C4-2B (cell line): Measurements from ENCODE around the gene CBX1.

Experiments used
- H3K27ac ChIP-seq: fragments of 450-650 bp; 2 replicates; pipeline ENCODE4 v1.5.1; 2017
- ZFX ChIP-seq: fragments of 450-650 bp; IDR thresholded peaks from 2 replicates; pipeline ENCODE4 v1.6.1; 2017
- TF ChIP-seq, protein P1 (sequence below): fragments of 450-650 bp; conservative IDR thresholded peaks from 2 replicates; pipeline ENCODE4 v1.5.1; 2017; ENCODE audit warnings: mild to moderate bottlenecking

CBX1 gene

DNA sequence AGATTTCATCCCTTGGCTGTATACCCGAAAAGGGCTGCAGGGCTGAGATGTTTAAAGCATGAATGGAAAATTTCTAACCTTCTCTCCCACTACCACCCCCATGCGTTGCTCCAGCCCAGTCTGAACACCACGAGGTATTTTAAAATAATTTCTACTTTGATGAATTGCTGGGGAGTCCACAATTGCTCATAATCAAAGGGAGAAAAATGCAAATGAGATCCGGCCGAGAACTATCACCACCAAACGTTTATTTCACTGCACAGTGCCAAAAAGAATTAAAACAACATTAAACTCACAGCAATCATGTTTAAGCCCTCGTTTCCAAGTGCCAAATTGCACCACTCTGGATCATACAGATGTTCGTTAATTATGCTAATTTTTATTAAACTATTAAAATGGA is 43.0 kb upstream of the CBX1 start:
- H3K27ac ChIP-seq, result no peak overlapping the region
- TF ChIP-seq ZFX, result no peak
- TF ChIP-seq, protein P1, sequence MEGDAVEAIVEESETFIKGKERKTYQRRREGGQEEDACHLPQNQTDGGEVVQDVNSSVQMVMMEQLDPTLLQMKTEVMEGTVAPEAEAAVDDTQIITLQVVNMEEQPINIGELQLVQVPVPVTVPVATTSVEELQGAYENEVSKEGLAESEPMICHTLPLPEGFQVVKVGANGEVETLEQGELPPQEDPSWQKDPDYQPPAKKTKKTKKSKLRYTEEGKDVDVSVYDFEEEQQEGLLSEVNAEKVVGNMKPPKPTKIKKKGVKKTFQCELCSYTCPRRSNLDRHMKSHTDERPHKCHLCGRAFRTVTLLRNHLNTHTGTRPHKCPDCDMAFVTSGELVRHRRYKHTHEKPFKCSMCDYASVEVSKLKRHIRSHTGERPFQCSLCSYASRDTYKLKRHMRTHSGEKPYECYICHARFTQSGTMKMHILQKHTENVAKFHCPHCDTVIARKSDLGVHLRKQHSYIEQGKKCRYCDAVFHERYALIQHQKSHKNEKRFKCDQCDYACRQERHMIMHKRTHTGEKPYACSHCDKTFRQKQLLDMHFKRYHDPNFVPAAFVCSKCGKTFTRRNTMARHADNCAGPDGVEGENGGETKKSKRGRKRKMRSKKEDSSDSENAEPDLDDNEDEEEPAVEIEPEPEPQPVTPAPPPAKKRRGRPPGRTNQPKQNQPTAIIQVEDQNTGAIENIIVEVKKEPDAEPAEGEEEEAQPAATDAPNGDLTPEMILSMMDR, result no peak

DNA sequence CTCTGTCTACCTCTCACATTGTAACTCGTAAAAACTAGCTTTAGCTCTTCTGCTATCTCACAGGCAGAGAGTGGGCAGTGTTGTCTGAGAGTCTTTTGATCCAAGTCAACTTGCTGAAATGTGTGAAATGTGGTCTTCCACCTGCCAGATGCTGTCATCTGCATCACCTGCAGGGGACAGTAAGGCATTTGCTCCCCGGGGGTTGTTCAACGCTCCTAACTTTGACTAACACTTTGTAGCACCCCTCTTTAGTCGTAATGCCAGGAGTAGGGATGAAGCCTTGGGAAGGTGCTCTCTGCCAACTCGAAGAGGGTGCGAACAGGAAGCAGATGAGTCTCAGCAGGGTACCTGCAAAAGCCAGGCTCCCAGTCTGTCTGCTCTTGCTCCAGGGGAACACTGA is 42.4 kb upstream of the CBX1 start:
- TF ChIP-seq ZFX, result no peak
- TF ChIP-seq, protein P1, result no peak
- no peak overlapping the region for H3K27ac ChIP-seq

DNA sequence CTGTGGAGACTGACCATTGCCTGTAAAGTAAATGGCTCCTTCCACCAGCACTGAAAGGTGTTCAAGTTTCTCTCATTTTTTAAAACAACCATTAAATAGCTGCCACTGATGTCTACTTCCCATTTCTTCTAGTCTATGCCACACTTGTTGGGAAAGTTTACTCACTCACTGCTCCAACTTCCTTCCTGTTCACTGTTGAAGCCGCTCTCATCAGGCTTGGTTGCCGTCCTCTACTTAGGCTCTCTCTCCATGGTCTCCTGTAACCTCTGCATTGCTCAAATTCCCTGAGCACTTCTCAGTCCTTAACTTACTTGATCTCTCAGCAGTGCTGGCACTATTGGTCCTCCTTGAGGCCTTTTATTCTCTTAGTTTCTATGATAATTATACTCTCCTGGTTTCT is 38.7 kb upstream of the CBX1 start:
- H3K27ac ChIP-seq, result no peak overlapping the region
- TF ChIP-seq, protein P1, result no peak
- TF ChIP-seq ZFX, result no peak

DNA sequence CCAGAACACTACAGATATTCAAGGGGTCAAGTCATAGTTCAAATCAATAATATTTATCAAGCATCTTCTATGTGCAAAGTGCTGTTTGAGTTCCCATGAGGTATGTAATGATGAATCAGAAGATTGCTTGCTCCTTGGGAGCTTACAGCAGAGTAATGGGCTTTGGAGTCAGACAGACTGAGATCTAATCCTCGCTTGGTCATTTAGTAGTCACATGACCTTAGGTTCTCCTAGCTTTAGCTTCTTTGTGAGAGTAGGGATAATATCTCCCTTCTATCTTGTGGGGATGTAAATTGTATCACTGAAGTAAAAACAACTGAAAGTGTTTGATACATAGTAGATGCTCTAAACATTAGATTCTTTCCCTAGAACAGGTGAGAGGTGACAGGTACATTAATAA is 36.4 kb upstream of the CBX1 start:
- H3K27ac ChIP-seq, result no peak overlapping the region
- TF ChIP-seq ZFX, result no peak
- TF ChIP-seq, protein P1, result no peak

DNA sequence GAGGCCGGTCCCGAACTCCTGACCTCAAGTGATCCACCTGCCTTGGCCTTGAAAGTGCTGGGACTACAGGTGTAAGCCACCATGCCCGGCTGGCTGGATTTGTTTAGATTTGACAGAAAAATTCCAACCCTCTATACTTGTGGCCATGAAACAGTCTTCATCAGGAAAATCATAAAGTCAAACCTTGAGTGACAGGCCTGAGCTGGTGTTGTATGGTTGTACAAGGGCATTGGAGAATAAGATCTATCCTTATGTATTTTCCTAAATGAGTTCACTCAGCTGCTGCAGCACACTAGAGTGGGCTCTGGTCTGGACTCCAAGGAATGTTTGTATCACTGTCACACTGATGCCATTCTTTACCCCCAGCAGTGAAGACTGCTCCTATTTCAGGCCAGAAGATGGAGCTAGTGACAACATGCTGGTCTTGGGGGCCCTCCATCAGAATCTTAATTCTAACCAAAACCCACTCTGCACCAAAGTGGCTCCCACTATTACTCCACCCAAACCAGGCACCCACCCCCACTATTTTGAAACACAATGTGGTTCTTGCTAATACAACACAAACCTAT is 33.7 kb upstream of the CBX1 start:
- no peak overlapping the region for H3K27ac ChIP-seq
- TF ChIP-seq, protein P1, result peak; percentile 23
- no peak for TF ChIP-seq ZFX

DNA sequence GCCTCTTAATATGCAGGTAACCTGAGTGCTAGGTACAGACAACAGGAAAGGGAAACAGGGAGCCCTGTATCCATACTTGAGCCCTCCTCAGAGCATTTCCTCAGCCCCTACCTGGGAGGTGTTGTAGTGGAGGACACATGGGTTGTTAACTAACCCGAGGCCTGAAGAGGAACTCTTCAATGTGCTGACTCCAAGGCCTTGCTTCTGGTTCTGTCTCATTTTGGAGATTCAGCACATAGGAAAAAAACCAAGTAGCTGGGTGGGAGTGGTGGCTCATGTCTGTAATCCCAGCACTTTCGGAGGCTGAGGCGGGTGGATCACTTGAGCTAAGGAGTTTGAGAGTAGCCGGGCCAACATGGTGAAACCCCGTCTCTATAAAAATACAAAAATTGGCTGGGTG is 31.1 kb upstream of the CBX1 start:
- no peak overlapping the region for H3K27ac ChIP-seq
- no peak for TF ChIP-seq ZFX
- TF ChIP-seq, protein P1, result no peak

DNA sequence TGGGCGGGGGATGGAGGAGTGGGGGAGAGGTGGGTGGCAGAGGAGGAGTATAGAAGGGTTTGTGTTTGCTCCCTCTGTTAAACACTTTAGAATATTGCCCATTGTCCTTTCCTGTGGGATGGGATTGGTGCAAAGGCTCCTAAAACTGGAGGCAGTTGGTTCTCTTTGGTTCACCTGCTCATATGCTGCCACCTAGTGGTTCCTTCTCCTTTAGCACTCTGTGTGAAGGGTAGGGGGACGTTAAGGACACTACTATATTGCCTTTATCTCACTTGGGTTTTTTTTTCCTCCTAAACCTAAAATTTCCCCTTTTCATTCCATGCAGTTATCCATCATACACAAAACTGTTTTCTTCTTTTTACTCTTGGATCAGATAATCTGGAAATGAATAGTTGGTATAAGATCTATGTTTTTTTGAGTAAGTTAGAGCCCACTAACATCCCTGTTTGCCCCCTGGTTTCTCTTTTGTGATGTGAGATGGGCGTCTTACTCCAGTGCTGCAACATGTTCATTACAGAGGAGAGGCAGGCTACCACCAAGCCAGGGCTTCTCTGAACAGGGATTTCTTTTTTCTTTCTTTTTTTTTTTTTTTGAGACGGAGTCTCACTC is 30.0 kb upstream of the CBX1 start:
- no peak for TF ChIP-seq ZFX
- TF ChIP-seq, protein P1, result peak; percentile 91
- no peak overlapping the region for H3K27ac ChIP-seq
